Choroid plexus epithelial cell (primary cell): ENCODE data around the gene NLRP12.

Experiments
- DNase-seq: peaks from one replicate; pipeline ENCODE4 v3.0.0-alpha.2; 2010; ENCODE audit warnings: low read depth
- H3K4me3 ChIP-seq: 2 replicates; pipeline ENCODE4 v1.5.1; 2011; ENCODE audit warnings: low read depth, mild to moderate bottlenecking, control low read depth, low read length, moderate library complexity
- CTCF ChIP-seq: conservative IDR thresholded peaks from 2 replicates; pipeline ENCODE4 v1.5.1; 2011; ENCODE audit warnings: low read depth, mild to moderate bottlenecking, control low read depth, inconsistent platforms, low read length, moderate library complexity

Gene NLRP12

GRCh38 chr19:53809518-53810186, 14.5 kb downstream of the NLRP12 start:
- TF ChIP-seq CTCF = peak; percentile 27
- no peak overlapping the region for H3K4me3 ChIP-seq

GRCh38 chr19:53808710-53809125, 15.4 kb downstream of the NLRP12 start:
- DNase-seq = peak; percentile 71
- H3K4me3 ChIP-seq = no peak overlapping the region
- TF ChIP-seq CTCF = peak; percentile 80

More at GRCh38 chr19:53809518-53810186, 14.5 kb downstream of the NLRP12 start:
- DNase-seq = peak; percentile 8

GRCh38 chr19:53801257-53801656, 22.9 kb downstream of the NLRP12 start:
- H3K4me3 ChIP-seq = no peak overlapping the region
- no peak for TF ChIP-seq CTCF
- no peak for DNase-seq

GRCh38 chr19:53795019-53795418, 29.1 kb downstream of the NLRP12 start:
- DNase-seq = no peak
- no peak overlapping the region for H3K4me3 ChIP-seq
- no peak for TF ChIP-seq CTCF

GRCh38 chr19:53792721-53793433, 31.2 kb downstream of the NLRP12 start:
- H3K4me3 ChIP-seq = no peak overlapping the region
- peak; percentile 92 for DNase-seq
- TF ChIP-seq CTCF = peak; percentile 95

- DNase-seq = no peak
- no peak for TF ChIP-seq CTCF
- no peak overlapping the region for H3K4me3 ChIP-seq
These were observed 34.1 kb downstream of the NLRP12 start for GRCh38 chr19:53789708-53790678.
